SU-DHL-6 (cell line): ENCODE results near the gene KIF9.

Source experiments
- CTCF ChIP-seq: fragments of 200-600 bp; sonication (generic); IDR thresholded peaks from one replicate; pipeline ENCODE4 v1.5.1; 2017; ENCODE audit warnings: antibody characterized with exemption, mild to moderate bottlenecking, low read length, moderate library complexity; ENCODE audit not compliant: insufficient read depth, poor library complexity, severe bottlenecking
- EZH2phosphoT487 ChIP-seq: fragments of 200-600 bp; sonication (generic), shearing (Covaris generic); conservative IDR thresholded peaks from 2 replicates; pipeline ENCODE4 v1.6.1; 2018; ENCODE audit warnings: mild to moderate bottlenecking, antibody characterized with exemption, low read length, moderate library complexity, mixed read lengths

- TF ChIP-seq CTCF (no peak), EZH2phosphoT487 (no peak)
Measured at GRCh38 chr3:47298439-47298838, 15.8 kb upstream of the KIF9 start.
